ENCODE data around the gene PRDX6.
"Not testable (repeated sequence)": the region's sequence is repeated elsewhere in the genome, so short reads cannot be mapped to it uniquely, and the experiment has no call there.

The PRDX6 gene

DNA sequence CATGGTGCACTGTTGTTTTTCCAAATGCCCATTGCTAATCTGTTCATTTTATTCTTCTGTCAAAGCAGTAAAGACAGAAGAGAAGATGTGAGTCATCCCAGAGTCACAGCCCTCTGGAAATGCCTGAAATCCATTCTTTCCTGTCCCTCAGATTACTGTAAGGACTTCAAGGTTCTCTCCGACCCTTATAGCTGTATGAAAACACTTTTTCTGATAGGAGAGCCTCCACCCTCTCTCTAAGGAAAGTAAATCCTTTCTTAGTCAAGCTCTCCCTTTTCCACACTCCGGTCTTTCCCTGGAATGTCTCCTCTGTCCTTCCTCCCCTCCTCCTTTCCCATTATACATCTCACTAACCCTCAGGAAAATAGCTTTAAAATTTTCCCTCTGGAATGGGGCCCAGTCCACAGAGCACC, 3.5 kb upstream of the PRDX6 start:
- Histone ChIP-seq H4K5ac (ENCODE audit: low read length) (no peak overlapping the region), H3K9ac (ENCODE audit: low read length) (no peak overlapping the region), H2BK15ac (replicated peaks; ENCODE audit: low read depth) (no peak overlapping the region)

DNA sequence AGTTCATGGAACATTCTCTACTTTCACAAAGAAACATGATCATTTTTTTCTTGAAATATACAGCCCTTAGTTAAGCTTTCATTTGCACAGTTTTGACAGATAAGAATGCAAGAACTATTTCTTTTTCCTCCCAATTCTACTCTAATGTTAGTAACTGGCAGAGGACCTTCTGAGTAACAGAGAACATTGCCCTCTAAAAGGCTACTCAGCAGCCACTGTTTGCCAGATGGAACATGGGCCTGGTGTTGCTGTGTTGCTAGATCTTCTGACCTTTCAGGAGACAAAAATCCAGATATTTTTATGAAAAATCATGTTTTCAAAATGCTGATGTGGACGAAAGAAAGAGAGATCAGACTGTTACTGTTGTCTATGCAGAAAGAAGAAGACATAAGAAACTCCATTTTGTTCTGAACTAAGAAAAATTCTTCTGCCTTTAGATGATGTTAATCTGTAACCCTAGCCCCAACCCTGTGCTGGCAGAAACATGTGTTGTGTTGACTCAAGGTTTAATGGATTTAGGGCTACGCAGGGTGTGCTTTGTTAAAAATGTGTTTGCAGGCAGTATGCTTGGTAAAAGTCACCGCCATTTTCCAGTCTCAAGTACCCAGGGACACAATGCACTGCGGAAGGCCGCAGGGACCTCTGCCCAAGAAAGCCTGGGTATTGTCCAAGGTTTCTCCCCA, 2.9 kb upstream of the PRDX6 start:
- Histone ChIP-seq H3K79me2 (ENCODE audit: control insufficient read depth, insufficient read depth, low read length) (peaks cover 25% of the 10 kb centered on the region), H4K8ac (ENCODE audit: low read depth, low read length) (no peak overlapping the region), H3K4me2 (ENCODE audit: low read length) (no peak overlapping the region), H3K4me1 (ENCODE audit: control insufficient read depth, low read depth, low read length) (peaks cover 2% of the 10 kb centered on the region), H2BK5ac (ENCODE audit: low read length) (peak overlapping the region; percentile 19), H3K27ac (ENCODE audit: low read depth, low read length) (peak overlapping the region; percentile 63), H3K18ac (ENCODE audit: low read length) (peak overlapping the region; percentile 77), H4K5ac (ENCODE audit: low read length) (no peak overlapping the region), H2AK5ac (ENCODE audit: low read length) (no peak overlapping the region), H3K79me1 (ENCODE audit: low read length) (peaks cover 5% of the 10 kb centered on the region), H2BK120ac (ENCODE audit: low read depth, low read length) (peak overlapping the region; percentile 88), H3K4ac (ENCODE audit: low read depth, low read length) (peak overlapping the region; percentile 41), H3K36me3 (ENCODE audit: control insufficient read depth, insufficient read depth, low read length) (no peaks in the 10 kb centered on the region), H3K56ac (ENCODE audit: low read length) (peak overlapping the region; percentile 43), H3K4me3 (ENCODE audit: low read length) (no peak overlapping the region), H2BK15ac (replicated peaks; ENCODE audit: low read depth) (no peak overlapping the region), H3K27me3 (ENCODE audit: insufficient read depth, low read length, poor library complexity) (no peaks in the 10 kb centered on the region), H3K9ac (ENCODE audit: low read length) (no peak overlapping the region), H3K23ac (ENCODE audit: low read length) (no peak overlapping the region)
- peak; percentile 39 for DNase-seq
- WGBS (ENCODE audit: extremely low coverage, insufficient coverage, low lambda C conversion rate): no CpG with 5 or more reads among the region's 5 CpGs

More for the DNA sequence above, 3.5 kb upstream of the PRDX6 start:
- Histone ChIP-seq H3K79me2 (ENCODE audit: control insufficient read depth, insufficient read depth, low read length) (peaks cover 19% of the 10 kb centered on the region), H2AK5ac (ENCODE audit: low read length) (no peak overlapping the region), H3K18ac (ENCODE audit: low read length) (peak overlapping the region; percentile 80), H4K8ac (ENCODE audit: low read depth, low read length) (no peak overlapping the region), H3K4me3 (ENCODE audit: low read length) (no peak overlapping the region), H3K27me3 (ENCODE audit: insufficient read depth, low read length, poor library complexity) (no peaks in the 10 kb centered on the region), H2BK120ac (ENCODE audit: low read depth, low read length) (peak overlapping the region; percentile 88), H2BK5ac (ENCODE audit: low read length) (no peak overlapping the region), H3K4ac (ENCODE audit: low read depth, low read length) (no peak overlapping the region), H3K56ac (ENCODE audit: low read length) (no peak overlapping the region), H3K27ac (ENCODE audit: low read depth, low read length) (peak overlapping the region; percentile 52), H3K4me1 (ENCODE audit: control insufficient read depth, low read depth, low read length) (peaks cover 2% of the 10 kb centered on the region), H3K79me1 (ENCODE audit: low read length) (peaks cover 5% of the 10 kb centered on the region), H3K23ac (ENCODE audit: low read length) (no peak overlapping the region), H3K4me2 (ENCODE audit: low read length) (no peak overlapping the region), H3K36me3 (ENCODE audit: control insufficient read depth, insufficient read depth, low read length) (no peaks in the 10 kb centered on the region)
- no peak for DNase-seq
- WGBS (ENCODE audit: extremely low coverage, insufficient coverage, low lambda C conversion rate): no CpG with 5 or more reads among the region's 2 CpGs

DNA sequence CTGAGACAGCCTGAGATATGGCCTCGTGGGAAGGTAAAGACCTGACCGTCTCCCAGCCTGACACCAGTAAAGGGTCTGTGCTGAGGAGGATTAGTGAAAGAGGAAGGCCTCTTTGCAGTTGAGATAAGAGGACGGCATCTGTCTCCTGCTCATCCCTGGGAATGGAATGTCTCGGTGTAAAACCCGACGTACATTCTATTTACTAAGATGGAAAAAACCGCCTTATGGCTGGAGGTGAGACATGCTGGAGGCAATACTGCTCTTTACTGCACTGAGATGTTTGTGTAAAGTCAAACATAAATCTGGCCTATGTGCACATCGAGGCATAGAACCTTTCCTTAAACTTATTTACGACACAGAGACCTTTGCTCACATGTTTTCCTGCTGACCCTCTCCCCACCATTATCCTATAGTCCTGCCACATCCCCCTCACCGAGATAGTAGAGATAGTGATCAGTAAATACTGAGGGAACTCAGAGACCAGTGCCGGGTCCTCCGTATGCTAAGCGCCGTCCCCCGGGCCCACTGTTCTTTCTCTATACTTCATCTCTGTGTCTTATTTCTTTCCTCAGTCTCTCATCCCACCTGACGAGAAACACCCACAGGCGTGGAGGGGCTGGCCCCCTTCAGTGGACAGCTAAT, 2.2 kb upstream of the PRDX6 start:
- no CpG with 5 or more reads among the region's 17 CpGs for WGBS (ENCODE audit: extremely low coverage, insufficient coverage, low lambda C conversion rate)
- H3K4me3 ChIP-seq (ENCODE audit: low read length): not testable (repeated sequence)

DNA sequence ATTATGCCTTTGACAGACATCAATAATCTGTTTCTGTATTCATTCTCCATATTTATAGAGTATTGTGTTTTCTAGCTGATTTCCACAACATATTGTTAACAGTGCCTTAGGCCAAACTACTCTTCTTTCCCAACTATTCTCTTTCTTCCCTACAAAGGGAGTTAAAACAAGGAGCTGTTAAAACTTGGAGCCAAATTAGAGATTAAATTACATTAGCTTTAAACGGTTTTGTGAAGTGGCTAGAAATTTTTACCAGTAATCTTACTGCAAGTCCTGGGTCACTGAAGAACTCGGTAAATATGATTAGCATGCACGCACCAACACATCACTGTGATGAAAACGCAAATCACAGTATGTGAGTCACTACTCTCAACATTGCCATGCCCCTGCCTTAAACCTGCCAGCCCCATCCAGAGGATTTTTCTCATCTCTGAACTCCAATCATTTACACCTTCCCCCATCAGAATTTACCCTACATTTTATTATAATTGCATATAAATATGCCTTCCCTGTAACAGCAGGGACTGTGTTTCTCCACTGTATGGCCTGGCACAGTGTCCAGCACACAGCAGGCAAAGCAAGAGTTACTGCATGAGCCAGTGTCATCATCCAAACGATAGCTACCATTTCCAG, 1.5 kb upstream of the PRDX6 start:
- Histone ChIP-seq H2BK5ac (ENCODE audit: low read length) (peak overlapping the region; percentile 25), H3K79me1 (ENCODE audit: low read length) (peaks cover 8% of the 10 kb centered on the region), H2BK120ac (ENCODE audit: low read depth, low read length) (no peak overlapping the region), H3K4me1 (ENCODE audit: control insufficient read depth, low read depth, low read length) (peaks cover 2% of the 10 kb centered on the region), H3K18ac (ENCODE audit: low read length) (peak overlapping the region; percentile 83), H3K56ac (ENCODE audit: low read length) (peak overlapping the region; percentile 86), H4K5ac (ENCODE audit: low read length) (no peak overlapping the region), H3K4me2 (ENCODE audit: low read length) (peak overlapping the region; percentile 56), H3K27ac (ENCODE audit: low read depth, low read length) (peak overlapping the region; percentile 81), H3K23ac (ENCODE audit: low read length) (no peak overlapping the region), H3K27me3 (ENCODE audit: insufficient read depth, low read length, poor library complexity) (no peaks in the 10 kb centered on the region), H3K79me2 (ENCODE audit: control insufficient read depth, insufficient read depth, low read length) (peaks cover 35% of the 10 kb centered on the region), H3K36me3 (ENCODE audit: control insufficient read depth, insufficient read depth, low read length) (no peaks in the 10 kb centered on the region), H3K4ac (ENCODE audit: low read depth, low read length) (peak overlapping the region; percentile 93), H3K4me3 (ENCODE audit: low read length) (peak overlapping the region; percentile 17), H2AK5ac (ENCODE audit: low read length) (no peak overlapping the region), H4K8ac (ENCODE audit: low read depth, low read length) (no peak overlapping the region), H3K9ac (ENCODE audit: low read length) (peak overlapping the region; percentile 46), H2BK15ac (replicated peaks; ENCODE audit: low read depth) (peak overlapping the region; percentile 86)
- no peak for DNase-seq
- no CpG with 5 or more reads among the region's 5 CpGs for WGBS (ENCODE audit: extremely low coverage, insufficient coverage, low lambda C conversion rate)

More for the DNA sequence above, 2.2 kb upstream of the PRDX6 start:
- not testable (repeated sequence) for H3K4me1 ChIP-seq (ENCODE audit: control insufficient read depth, low read depth, low read length); H3K79me1 ChIP-seq (ENCODE audit: low read length); H4K5ac ChIP-seq (ENCODE audit: low read length); H3K23ac ChIP-seq (ENCODE audit: low read length); H3K4ac ChIP-seq (ENCODE audit: low read depth, low read length); H3K36me3 ChIP-seq (ENCODE audit: control insufficient read depth, insufficient read depth, low read length); H3K27me3 ChIP-seq (ENCODE audit: insufficient read depth, low read length, poor library complexity); H2AK5ac ChIP-seq (ENCODE audit: low read length); H2BK15ac ChIP-seq (replicated peaks; ENCODE audit: low read depth); H3K18ac ChIP-seq (ENCODE audit: low read length); H4K8ac ChIP-seq (ENCODE audit: low read depth, low read length); H2BK120ac ChIP-seq (ENCODE audit: low read depth, low read length); H2BK5ac ChIP-seq (ENCODE audit: low read length)
- Histone ChIP-seq H3K56ac (ENCODE audit: low read length) (peak overlapping the region; percentile 84), H3K9ac (ENCODE audit: low read length) (peak overlapping the region; percentile 41), H3K79me2 (ENCODE audit: control insufficient read depth, insufficient read depth, low read length) (peaks cover 30% of the 10 kb centered on the region), H3K27ac (ENCODE audit: low read depth, low read length) (peak overlapping the region; percentile 81), H3K4me2 (ENCODE audit: low read length) (peak overlapping the region; percentile 29)
- DNase-seq: peak; percentile 79

DNA sequence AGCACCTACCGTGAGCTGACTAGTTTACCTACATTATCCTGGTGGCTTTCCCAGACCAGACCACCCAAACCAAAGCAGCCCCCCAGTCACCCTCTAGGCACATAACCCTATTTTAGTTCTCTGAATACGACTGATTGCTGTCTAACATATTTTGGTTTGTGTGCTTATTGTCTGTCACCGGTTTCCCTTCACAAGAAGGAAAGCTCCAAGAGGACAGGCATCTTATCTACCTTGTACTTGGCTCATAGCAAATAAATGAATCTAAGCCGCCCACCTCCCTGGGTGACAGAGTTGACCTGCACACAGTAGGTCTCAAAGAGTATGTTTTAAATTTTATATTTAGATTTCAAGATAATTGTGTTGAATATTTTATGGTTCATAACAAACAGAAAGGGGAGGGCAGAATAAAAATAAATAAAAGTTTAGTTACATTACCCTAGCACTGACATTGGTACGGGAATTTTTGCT, 904 bp upstream of the PRDX6 start:
- Histone ChIP-seq H3K4ac (ENCODE audit: low read depth, low read length) (peak overlapping the region; percentile 93), H3K27me3 (ENCODE audit: insufficient read depth, low read length, poor library complexity) (no peaks in the 10 kb centered on the region), H4K5ac (ENCODE audit: low read length) (no peak overlapping the region), H3K4me2 (ENCODE audit: low read length) (peak overlapping the region; percentile 89), H3K4me1 (ENCODE audit: control insufficient read depth, low read depth, low read length) (peaks cover 2% of the 10 kb centered on the region), H2BK5ac (ENCODE audit: low read length) (peak overlapping the region; percentile 25), H3K27ac (ENCODE audit: low read depth, low read length) (peak overlapping the region; percentile 75), H4K8ac (ENCODE audit: low read depth, low read length) (no peak overlapping the region), H3K23ac (ENCODE audit: low read length) (no peak overlapping the region), H3K4me3 (ENCODE audit: low read length) (peak overlapping the region; percentile 73), H2BK15ac (replicated peaks; ENCODE audit: low read depth) (no peak overlapping the region), H2BK120ac (ENCODE audit: low read depth, low read length) (no peak overlapping the region), H3K9ac (ENCODE audit: low read length) (peak overlapping the region; percentile 93), H3K79me1 (ENCODE audit: low read length) (peaks cover 9% of the 10 kb centered on the region), H3K79me2 (ENCODE audit: control insufficient read depth, insufficient read depth, low read length) (peaks cover 36% of the 10 kb centered on the region), H3K18ac (ENCODE audit: low read length) (peak overlapping the region; percentile 83), H3K36me3 (ENCODE audit: control insufficient read depth, insufficient read depth, low read length) (peaks cover 1% of the 10 kb centered on the region), H2AK5ac (ENCODE audit: low read length) (no peak overlapping the region), H3K56ac (ENCODE audit: low read length) (peak overlapping the region; percentile 93)
- no CpG with 5 or more reads among the region's 5 CpGs for WGBS (ENCODE audit: extremely low coverage, insufficient coverage, low lambda C conversion rate)
- no peak for DNase-seq

Data from mesendoderm (in vitro differentiated cells).